HG03280 (cell line): ENCODE results near the gene ZNF550.
"Not testable (repeated sequence)": the region's sequence is repeated elsewhere in the genome, so short reads cannot be mapped to it uniquely, and the experiment has no call there.

ENCODE experiments used
- ATAC-seq: cut with Tn5 transposase; IDR thresholded peaks from one replicate; pipeline ENCODE4 v1.9.1; 2021; ENCODE audit warnings: mild to moderate bottlenecking, moderate library complexity; ENCODE audit not compliant: unreplicated experiment

The ZNF550 gene

GRCh38 chr19:57537953-57538547, 21.6 kb downstream of the ZNF550 start:
- ATAC-seq: no peak

- ATAC-seq: peak; percentile 99
Measured at GRCh38 chr19:57527136-57527881, 32.4 kb downstream of the ZNF550 start, which contains the start of gene ZNF549. Gene ZNF549 (plus strand): TSS chr19:57527356. CDS start chr19:57527574, 218 bp downstream.

GRCh38 chr19:57518021-57518420, 41.6 kb downstream of the ZNF550 start:
- not testable (repeated sequence) for ATAC-seq

GRCh38 chr19:57515255-57515654, 44.4 kb downstream of the ZNF550 start:
- no peak for ATAC-seq

GRCh38 chr19:57512845-57513244, 46.8 kb downstream of the ZNF550 start:
- no peak for ATAC-seq

GRCh38 chr19:57511484-57511883, 48.2 kb downstream of the ZNF550 start:
- ATAC-seq: no peak

GRCh38 chr19:57506163-57506562, 53.5 kb downstream of the ZNF550 start:
- ATAC-seq: no peak

- not testable (repeated sequence) for ATAC-seq
Measured at GRCh38 chr19:57500400-57500799, 59.3 kb downstream of the ZNF550 start.

- ATAC-seq: peak; percentile 100
Measured at GRCh38 chr19:57499680-57500395, 59.8 kb downstream of the ZNF550 start, which contains the start of gene ZNF773. Gene ZNF773 (plus strand): TSS chr19:57499938. CDS start chr19:57500081, 143 bp downstream.

- not testable (repeated sequence) for ATAC-seq
Measured at GRCh38 chr19:57499332-57499679, 60.4 kb downstream of the ZNF550 start.

GRCh38 chr19:57488299-57488644, 71.4 kb downstream of the ZNF550 start:
- ATAC-seq: not testable (repeated sequence)

- ATAC-seq: peak; percentile 98
Measured at GRCh38 chr19:57487477-57488298, 72.0 kb downstream of the ZNF550 start, which contains the start of gene ZNF419. Gene ZNF419 (plus strand): TSS chr19:57487750. CDS start chr19:57487951, 201 bp downstream.
